Measurements from ENCODE around the gene RBM45.
"Not testable (repeated sequence)": the region's sequence is repeated elsewhere in the genome, so short reads cannot be mapped to it uniquely, and the experiment has no call there.

The RBM45 gene

GRCh38 chr2:178108176-178108575 is 4.1 kb upstream of the RBM45 start:
- DNase-seq = no peak

DNA sequence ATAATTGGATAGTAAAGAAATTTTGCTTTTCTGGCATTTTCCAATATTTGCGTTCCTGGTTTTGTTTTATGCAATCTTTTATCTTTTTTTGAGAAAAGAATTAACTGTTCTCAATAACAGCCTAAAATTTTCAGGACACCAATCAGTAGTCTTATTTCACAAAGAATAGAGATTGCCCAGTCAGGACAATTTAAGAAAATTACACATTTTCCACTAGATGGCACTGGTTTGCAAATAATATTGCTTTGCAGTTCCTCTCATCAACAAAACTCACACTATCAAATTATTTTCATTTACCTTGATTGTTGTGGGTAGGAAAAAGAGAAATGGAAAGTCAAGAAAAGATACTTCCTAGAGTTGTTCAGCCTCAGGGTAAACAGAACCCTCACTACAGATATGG is 2.4 kb upstream of the RBM45 start:
- DNase-seq = peak; percentile 91

- no peak for DNase-seq
These were observed 1.6 kb upstream of the RBM45 start for GRCh38 chr2:178110681-178111080.

DNA sequence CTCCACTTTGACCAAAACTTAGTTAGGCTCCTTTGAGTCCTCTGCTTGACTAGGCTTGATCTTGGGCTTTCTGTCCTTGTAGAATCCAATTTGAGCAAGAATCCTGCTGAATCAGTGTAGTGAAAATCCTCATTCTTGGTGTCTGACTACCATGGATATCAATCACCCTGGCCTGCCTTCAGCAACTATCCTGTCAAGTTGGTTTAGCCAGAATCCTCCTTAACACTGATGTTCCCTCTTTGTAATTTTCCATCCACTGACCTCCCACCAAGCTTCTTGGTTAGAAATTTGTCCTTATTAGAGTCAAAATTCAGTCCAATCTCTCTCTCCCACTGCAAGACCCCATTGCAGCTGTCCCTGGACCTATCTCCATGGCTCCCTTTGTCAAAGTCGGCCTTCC is 494 bp upstream of the RBM45 start:
- DNase-seq = no peak

- no peak for DNase-seq
These were observed 2.2 kb downstream of the RBM45 start for GRCh38 chr2:178114462-178114861.

GRCh38 chr2:178115271-178115670 is 3.0 kb downstream of the RBM45 start:
- DNase-seq = no peak

- DNase-seq = no peak
These were observed 5.5 kb downstream of the RBM45 start for GRCh38 chr2:178117725-178118124.

DNA sequence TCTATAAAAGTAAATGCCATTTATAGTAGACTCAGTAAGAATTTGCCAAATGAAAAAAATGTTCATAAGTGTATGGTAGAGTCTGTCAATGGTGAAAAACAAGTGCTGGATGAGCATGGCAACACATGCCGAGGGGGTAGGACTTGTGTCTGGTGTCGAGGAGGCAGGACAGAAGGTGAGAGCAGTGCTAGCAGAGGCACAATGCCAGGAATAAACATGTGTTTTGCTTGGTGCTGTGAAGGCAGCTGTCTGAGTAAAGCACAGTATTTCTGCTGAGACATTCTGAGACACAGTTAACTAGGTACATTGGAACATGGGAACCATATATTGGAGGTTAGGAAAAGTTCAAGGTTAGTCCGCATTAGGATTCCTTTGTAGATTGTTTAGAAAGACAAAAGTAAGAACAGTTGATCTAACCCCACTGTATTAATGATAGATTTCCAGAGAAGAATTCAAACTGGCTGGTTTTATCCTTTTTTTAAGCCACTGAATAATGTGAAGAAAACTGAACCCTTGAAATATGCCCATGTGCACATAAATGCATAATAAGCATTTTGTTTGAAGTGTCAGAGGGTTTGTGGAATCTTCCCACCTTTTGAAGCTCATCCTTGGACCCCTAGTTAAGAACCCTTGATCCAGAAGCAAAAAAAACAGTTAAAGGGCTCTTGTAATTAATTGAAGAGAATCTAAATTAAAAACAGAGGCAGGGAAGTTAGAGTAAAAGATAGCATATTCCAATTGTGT is 7.1 kb downstream of the RBM45 start:
- no peak for DNase-seq

DNA sequence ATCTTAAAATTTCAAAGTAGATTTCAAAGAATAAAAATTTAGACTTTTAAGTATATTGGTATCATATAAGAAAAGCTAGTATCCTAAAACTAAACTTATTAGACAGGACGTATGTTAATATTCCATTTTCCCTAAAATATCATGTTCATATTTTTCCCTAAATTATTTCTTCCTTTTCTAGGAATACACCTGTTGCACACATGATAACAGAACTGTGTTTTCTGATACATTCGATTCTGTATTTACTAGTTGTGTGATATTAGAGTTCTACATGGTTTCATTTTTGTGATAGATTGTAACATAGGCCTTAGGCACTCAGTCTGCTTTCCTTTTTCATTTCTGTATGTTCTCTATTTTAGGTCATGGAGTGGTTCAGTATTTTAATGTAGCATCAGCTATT is 10.9 kb downstream of the RBM45 start:
- DNase-seq = no peak

DNA sequence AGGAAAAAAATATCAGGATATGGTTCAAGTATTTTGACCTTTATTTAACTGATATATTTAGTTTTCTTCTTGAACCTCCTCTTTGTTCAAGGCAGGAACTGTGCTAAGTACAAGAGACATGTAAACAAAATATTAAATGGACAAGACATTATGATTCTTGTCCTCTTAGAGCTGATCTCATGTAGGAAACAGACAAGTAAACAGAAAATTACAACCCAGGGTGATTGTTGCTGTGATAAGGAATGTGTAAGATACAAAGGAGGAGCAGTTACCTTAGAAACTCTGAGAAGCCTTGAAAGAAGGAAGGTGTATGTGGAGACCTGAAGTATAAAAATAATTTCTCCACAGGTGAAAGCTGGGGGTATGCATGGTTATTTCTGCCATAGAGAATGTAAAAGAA is 12.9 kb downstream of the RBM45 start:
- no peak for DNase-seq

GRCh38 chr2:178125862-178126261 is 13.6 kb downstream of the RBM45 start:
- no peak for DNase-seq

DNA sequence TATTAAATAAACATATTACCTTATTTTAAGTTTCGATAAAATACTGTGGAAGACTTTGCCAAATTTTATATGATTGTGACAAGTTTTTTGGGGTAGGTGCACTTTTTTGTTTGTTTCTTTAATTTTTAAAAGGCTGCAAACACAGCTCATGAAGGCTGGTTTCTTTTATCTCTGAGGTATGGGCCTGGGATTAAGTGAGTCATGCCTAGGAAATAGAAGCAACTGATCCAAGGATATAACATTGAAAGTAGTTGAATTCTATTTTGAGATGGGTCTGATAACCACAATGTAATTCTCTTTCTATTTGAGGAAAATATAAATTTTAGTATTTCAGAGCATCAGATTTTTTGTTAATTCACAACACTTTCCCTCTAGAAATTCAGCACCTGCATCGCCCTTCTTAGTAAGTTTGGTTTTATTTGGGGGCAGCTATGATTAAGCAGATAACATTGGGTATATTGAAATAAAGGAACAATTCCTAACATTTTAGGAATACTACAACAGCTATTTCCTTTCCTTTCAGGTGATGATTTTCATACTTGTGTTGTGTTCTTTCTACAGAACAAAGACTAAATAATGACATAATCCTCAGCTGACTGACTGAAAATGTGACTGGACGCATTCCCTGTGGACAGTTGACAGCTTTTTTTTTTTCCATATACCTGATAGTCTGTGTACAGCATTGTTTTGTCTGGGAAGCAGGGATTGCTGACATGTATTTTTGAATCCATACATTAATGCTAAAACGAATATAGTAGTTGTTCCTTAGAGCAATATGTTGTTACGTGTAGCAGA is 16.8 kb downstream of the RBM45 start:
- no peak for DNase-seq

DNA sequence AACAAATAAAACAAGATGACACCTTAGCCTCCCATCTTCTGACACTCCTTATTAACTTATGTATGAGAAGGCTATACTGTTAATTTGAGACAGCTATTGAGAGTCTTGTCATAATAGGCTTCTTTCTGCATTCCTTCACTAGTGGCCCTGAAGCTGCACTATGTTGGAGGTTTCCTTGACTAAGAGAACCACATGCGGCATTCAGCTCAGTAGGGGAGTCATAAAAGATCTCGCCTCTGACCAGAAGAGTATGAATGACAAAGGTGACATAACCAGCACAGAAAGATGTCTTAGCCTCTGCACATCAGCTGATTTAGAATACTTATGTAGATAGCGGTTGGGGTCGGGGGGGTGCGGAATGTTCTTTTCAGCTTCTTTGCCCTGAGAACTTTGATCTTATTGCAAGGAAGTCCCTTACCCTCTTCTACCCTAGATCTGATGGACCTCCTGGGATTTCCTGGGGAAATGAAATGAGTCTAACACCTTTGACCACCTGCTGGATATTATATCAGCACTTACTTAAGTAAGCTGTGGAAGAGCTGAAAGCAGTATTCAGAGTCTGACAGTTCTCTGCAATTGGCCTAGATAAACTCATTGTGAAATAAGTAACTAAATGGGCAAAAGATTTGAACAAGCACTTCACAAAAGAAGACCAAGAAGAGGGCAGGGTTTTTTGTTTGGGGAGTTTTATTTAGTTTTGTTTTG is 24.2 kb downstream of the RBM45 start:
- DNase-seq = no peak

- DNase-seq = peak; percentile 84
These were observed 30.2 kb downstream of the RBM45 start for GRCh38 chr2:178142274-178143065.

DNA sequence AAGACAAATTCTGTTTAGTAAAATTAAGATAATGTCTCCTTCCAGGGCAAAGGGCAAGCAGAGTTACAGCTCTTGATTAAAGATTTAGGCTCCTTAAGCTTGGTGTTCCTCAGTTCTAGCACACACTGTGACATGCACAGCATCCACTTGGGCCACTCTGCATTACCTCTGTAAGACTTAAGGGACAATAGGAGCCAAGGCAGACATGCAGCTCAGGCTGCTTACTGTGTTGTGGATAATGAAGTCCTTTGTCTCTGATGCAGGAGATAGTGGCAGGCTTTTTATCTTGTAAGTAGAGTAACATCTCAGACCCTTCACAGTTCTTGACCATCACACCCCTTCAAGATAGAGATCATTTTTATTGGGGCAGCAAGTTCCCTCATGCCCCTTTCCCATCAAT is 31.2 kb downstream of the RBM45 start:
- no peak for DNase-seq

DNA sequence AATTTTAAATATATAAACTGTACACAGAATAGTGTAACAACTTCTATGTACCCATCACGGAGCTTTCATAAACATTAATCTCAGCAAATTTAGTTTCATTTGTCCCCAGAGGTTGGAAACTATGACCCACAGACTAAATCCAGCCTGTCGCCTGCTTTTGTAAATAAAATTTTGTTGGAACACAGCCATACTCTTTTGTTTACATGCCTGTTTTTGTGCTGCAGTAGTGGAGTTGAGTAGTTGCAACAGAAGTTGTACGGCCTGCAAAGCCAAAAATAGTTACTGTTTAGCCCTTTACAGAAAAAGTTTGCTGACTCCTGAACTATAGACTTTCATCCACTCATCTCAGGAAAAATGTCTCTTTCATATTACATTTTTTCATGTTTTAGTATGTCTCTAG is 39.8 kb downstream of the RBM45 start:
- DNase-seq = peak; percentile 79

DNA sequence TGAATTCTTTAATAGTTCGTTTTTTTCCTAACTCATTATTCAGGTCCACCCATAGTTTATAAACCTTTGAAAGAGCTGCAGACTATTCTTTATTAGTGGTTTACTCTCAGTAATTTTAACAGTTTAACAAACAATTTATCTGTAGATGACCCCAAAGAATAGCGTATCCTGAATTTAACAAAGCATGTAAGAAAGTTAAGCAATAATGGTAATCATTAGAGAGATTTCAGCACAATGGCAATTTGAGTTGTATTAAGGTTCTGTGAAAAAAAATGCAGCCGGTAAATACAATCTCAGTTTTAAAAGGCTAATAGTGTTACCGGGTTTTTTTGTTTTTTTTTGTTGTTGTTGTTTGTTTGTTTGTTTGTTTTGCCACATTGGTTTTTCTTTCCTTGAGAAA is 40.3 kb downstream of the RBM45 start:
- no peak for DNase-seq

- DNase-seq = no peak
These were observed 40.7 kb downstream of the RBM45 start for GRCh38 chr2:178152977-178153376.

GRCh38 chr2:178153878-178154277 is 41.6 kb downstream of the RBM45 start:
- DNase-seq = not testable (repeated sequence)

DNA sequence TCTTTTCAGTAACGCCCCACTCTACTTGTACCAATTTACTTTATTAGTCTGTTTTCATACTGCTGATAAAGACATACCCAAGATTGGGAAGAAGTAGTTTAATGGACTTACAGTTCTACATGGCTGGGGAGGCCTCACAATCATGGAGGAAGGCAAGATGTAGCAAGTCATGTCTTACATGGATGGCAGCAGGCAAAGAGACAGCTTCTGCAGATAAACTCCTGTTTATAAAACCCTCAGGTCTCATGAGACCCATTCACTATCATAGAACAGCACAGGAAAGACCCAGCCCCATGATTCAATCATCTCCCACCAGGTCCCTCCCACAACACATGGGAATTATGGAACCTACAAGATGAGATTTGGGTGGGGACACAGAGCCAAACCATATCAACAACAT is 43.3 kb downstream of the RBM45 start:
- no peak for DNase-seq

GRCh38 chr2:178157574-178157973 is 45.3 kb downstream of the RBM45 start:
- no peak for DNase-seq

GRCh38 chr2:178159966-178160365 is 47.7 kb downstream of the RBM45 start:
- no peak for DNase-seq

- DNase-seq = no peak
These were observed 48.4 kb downstream of the RBM45 start for GRCh38 chr2:178160601-178161000.

All from NCI-H510A treated with DMSO at 0.1 percent for 48 hours (cell line).